NOMO-1 treated with dmso at 0.1 percent for 144 hours (cell line): ENCODE data around the gene KDM5C.
"Not testable (repeated sequence)": the region's sequence is repeated elsewhere in the genome, so short reads cannot be mapped to it uniquely, and the experiment has no call there.

Experiments
- DNase-seq: peaks from one replicate; lab custom pipeline; 2025; ENCODE audit not compliant: unreplicated experiment; lab: John Stamatoyannopoulos, UW

Gene KDM5C

DNA sequence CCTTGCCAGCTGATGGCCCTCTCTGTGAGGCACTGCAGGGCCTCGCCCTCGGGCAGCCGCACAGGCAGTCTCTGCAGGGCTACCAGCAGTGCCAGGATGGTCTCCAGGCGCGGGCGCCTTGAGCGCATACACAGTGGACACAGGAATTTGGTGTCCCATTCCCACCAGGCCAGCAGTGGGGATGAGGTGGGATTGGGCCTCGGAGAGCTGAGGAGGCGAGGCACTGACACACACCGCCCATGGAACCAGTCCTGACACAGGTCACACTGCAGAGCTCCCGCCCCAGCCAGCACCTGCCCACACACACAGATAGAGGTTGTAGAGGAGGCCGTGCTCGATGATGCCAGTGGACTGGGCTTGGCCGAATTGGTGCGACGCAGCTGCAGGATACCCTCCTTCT is 30.7 kb downstream of the KDM5C start:
- DNase-seq, result no peak

DNA sequence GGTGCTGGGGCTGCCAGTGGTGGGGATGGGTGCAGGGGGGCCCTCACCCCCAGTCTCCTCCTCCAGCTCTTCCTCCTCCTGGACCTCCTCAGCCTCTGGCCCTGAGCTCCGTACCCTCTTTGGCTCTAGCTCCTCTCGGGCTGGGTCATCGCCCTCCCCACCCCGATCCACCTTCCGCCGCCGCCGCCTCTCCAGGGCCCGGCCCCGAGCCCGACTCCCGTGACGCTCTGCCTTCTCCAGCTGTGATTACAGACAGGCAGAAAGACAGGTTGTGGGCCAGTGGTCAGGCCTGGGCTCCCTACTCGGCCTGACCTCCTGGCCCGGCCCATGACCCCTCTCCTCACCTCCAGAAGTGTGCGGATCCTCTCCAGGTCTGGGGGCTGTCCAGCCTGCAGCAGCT is 31.9 kb downstream of the KDM5C start:
- no peak for DNase-seq

DNA sequence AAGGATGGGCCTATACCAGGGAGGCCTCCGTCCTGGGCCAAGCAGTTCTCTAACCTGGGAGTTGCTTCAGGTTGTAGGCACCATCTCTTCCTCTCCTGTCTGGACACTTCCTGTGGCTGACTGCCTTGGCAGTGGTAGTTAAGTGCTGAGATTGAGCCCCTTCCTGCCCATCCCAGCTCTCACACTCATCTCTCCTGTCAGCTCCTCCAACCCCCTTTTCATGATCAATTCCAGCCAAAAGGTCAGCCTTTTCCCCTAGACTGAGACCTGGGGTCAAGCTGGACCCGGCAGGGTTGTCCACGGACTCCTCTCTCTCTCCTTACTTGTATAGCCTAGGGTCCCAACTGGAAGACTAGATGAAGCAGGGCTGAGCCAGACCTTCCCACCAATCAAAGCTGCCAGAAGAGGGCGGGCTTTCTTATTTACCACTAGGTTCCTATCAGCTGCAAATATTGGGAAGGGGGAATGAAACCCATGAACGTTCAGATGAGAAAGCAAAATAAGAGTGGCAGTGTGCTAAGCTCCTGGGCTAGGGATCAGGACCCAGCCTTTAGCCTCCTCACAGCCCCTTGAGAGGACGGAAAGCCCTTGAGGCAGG is 34.5 kb downstream of the KDM5C start:
- DNase-seq, result no peak

DNA sequence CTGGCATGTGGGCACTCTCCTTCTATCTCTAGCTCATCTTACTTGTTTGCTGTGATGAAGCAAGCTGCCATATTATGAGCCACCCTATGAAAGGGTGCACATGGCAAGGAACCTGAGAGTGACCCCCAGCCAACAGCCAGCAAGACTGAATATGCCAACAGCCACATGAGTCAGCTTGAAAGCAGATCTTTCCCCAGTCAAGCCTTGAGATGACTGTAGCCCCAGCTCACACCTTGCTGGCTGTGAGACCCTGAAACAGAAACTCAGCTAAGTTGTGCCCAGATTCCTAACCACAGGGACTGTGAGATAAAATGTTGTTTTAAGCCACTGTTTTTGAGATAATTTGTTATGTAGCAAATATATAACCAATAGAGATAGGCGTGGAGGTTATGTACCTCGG is 36.2 kb downstream of the KDM5C start:
- no peak for DNase-seq

DNA sequence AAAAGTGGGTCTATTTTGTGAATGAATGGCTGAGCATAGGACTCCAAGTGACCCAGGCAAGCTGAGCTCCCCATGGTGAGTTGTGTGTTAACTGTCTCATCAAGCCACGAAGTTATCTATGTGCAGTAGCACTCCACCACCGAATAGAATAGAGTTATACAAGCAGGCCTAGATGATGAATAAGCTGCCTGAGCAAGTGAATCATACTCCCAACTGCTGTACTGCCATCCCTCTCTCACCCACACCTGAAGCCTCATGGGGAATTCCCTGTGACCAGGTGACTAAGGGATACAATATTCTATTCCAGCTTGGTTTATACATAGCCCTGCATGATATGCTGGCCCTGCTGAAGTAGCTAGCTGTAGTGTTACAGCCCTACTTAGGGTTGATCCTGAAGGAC is 38.7 kb downstream of the KDM5C start:
- DNase-seq, result no peak

DNA sequence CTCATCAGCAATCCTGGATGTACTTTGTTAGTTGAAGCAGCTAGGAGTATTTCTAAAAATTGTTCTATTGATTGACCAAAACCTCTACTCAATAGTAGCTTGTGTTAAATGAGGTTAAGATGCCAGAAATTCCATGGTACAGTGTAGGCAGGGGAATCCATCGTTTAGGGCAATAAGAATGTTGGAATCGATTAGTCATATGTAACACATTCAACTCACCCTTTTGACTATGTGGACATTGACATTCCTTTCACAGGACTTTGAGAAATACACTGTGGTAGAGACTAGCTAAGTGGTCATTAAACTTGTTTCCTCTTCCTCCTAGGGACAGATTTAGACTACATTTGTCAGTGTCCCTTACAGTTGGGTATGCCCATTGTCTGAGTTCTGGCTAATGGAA is 40.2 kb downstream of the KDM5C start:
- no peak for DNase-seq

DNA sequence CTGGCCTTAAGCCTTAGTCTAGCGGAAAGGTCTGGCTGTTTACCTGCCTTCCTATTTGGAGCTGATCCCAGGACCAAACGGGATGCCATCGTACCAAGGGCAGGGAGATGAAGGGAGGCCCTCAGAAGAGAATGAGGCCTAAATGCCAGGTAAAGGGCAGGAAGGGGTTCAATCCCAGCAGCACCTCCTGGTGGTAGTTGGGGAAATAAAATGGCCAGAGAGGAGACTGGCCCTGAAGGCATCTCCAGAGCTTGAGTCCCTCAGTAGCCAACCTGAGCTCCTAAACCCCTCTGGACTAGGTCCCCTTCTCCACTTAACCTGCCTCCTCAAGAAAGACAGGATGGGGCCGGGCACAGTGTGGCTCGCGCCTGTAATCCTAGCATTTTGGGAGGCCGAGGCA is 53.7 kb downstream of the KDM5C start:
- no peak for DNase-seq

DNA sequence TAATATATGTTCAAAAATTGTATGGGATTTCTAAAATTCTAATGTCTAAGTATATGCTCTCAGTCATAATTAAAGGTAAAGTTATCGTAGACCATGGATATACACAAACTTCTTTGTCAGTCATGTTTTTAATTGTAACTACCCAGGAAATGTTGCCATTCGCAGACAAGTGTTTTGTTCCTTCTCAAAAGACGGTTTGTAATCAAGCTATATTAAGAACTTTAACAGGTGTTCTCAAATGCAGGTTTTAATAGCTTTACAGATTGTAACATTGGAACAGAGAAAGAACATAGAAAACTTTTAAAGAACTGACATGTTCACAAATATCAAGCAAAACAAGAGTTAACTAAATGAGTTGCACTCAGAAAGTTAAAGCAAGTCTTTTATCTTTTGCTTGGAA is 58.9 kb downstream of the KDM5C start:
- no peak for DNase-seq

DNA sequence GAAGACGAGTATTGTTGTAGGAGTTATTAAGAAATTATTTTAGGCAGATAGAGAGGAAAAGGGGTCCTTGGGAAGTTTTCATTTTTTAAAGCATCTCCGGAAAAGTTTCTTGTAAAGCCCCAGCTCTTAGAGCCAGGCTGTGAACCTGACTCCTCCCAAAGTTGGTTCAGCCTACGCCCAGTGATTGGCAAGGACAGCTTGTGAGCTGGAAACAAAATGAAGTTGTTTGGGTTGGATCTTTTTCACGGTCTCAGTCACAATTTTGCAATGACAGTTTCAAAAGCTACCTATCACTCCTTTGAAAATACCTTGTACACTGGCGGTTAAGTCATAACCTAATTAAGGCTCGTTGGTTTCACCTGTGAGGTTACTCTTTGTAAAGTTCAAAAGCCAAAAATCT is 60.4 kb downstream of the KDM5C start:
- not testable (repeated sequence) for DNase-seq

DNA sequence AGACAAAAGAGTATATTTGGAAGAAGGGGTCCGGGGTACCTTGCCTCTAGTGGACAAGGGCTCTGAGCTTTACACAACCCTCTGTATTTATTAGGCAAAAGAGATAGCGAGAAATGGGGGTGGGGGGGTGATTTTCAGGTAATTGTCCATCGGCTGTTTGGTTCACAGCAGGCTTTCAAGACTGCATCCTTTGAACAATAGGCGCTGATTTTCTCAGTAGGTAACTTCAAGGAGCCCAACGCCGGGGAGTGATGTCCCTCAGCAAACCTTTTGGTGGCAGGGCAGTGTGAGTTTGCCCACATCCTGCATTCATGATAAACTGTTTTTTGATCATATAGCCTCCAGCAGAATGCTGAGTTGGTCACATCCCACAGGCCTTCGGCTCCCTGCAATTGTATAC is 61.6 kb downstream of the KDM5C start:
- no peak for DNase-seq

DNA sequence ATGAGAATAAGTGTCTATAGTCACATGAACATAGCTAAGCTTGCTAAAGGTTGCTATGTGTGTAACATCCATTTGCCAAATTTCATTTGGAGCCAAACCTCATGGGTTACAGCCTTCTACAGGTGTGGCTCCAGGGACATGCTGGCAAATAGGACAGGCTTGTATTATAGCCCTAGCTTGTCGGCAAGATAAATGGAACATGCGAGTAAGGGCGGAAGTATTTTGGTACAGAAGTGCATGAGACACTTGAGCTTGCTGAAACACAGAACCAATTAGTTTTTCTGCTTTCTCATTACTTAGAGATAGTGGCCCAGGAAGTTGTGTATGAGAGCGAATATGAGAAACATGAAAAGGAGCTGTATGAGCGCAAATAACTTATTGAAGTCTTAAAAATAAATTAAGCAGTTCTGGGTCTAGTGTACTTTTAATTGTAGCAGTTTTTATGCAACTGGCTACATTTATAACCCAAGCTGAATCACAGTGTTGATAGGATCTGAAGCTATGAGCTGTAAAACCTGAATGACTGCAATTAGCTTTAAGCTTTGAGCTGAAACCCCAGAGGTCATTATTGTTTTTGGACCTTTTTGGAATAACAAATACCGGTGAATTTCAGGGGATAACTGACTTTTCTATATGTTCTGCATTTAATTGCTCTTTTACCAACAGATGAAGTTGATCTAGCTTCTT is 64.6 kb downstream of the KDM5C start:
- DNase-seq, result no peak

DNA sequence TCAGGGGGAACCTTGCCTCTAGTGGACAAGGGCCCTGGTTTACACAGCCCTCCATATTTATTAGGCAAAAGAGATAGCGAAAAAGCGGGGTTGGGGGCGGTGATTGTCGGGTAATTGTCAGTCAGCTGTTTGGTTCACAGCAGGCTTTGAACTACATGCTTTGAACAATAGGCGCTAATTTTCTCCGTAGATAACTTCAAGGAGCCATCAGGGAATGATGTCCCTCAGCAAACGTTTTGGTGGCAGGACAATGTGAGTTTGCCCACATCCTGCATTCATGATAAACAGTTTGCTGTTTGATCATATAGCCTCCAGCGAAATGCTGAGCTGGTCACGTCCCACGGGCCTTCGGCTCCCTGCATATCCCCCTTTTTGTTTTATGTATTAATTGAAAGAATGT is 65.8 kb downstream of the KDM5C start:
- no peak for DNase-seq

DNA sequence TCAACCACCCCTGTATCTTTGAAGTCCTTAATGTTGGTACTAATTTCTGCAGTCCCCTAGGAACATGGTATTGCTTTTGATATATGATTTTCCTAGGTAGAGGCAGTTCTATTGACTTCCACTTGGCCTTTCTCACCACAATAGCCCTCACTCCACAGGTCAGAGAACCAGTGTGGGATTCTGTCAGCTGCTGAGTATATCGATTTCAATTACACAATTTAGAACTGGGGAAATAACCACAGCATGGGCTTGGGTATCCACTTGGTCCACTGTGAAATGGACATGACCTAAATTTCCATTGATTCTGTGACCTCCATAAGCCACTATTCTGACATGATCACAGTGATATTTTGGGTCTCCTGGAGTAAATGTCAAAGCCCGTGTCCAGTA is 68.8 kb downstream of the KDM5C start:
- DNase-seq, result no peak

DNA sequence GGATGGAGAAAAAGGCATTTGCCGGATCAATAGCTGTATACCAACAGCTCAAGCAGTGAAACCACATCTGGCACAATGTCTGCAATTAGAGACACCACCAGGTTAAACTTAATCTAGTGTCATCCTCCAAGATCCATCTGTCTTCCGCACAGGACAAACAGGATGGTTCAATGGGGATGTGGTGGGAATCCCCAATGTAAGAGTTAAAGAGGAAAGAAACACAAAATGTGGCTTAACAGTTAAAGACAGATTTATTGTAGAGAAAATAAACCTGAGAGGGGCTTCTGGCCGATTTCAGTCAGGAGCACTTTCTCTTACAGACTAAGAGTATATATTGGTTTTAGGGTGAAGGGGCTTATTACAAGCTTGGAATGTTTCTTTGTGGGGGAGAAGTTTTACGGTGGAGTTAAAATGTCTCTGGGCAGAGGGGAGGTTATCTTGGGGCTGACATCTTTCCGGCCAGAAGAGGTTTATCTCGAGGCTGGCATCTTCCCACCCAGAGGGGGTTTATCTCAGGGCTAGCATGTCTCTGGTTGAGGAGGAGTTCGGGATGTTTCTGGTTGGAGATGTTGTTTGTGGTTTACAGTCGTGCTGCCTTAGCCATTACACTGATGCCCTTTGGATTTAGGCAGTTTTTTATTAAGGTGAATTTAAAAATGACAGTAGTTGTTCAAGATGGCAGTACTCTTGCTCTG is 69.3 kb downstream of the KDM5C start:
- no peak for DNase-seq

DNA sequence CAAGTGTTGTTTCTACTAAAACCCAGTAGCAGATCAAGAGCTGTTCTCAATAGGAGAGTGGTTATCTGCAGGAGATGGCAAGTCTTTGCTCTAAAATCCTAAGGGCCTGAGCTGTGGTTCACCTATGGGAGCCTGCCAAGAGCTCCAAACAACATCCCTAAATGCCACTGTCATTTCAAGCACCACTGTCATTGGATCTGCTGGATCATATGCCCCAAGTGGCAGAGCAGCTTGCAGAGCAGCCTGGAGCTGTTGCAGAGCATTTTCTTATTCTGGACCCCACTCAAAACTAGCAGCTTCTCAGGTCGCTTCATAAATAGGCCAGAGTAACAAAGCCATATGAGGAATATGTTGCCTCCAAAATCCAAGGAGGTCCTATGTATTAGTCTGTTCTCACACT is 71.4 kb downstream of the KDM5C start:
- no peak for DNase-seq
